ENCODE data around the gene KLK7.

KLK7 gene

GRCh38 chr19:50928831-50929230 lies 54.9 kb downstream of the KLK7 start:
- no peak for FAIRE-seq
